Urothelium cell line (cell line): ENCODE measurements around the gene LGMN.

Experiments
- DNase-seq: peaks from one replicate; pipeline ENCODE4 v3.0.0; 2011; ENCODE audit warnings: low spot score, mixed read lengths
- FAIRE-seq: peaks from 2 replicates; lab custom pipeline; 2011; peaks lifted over from hg19 to GRCh38; lab: Jason Lieb, UNC

Gene LGMN

GRCh38 chr14:92656306-92657081 lies 91.9 kb downstream of the LGMN start:
- FAIRE-seq, result no peak
- DNase-seq, result no peak

- FAIRE-seq (no peak), DNase-seq (no peak)
These were observed 92.8 kb downstream of the LGMN start for GRCh38 chr14:92655419-92656201.

GRCh38 chr14:92654239-92654901 lies 94.1 kb downstream of the LGMN start:
- FAIRE-seq, result no peak
- DNase-seq, result no peak
